Measurements from ENCODE around the gene ZDHHC23.

ZDHHC23 gene

GRCh38 chr3:114011059-114011797 lies 63.4 kb downstream of the ZDHHC23 start:
- no peak for DNase-seq
